ENCODE measurements around the gene ATP5PD.
"Not testable (repeated sequence)": the region's sequence is repeated elsewhere in the genome, so short reads cannot be mapped to it uniquely, and the experiment has no call there.

Gene ATP5PD

GRCh38 chr17:75077072-75077495 lies 30.3 kb upstream of the ATP5PD start:
- DNase-seq, result no peak

- DNase-seq, result peak; percentile 86 to 96
Observed at GRCh38 chr17:75075597-75076336, 29.0 kb upstream of the ATP5PD start.

GRCh38 chr17:75074532-75074931 lies 27.8 kb upstream of the ATP5PD start:
- DNase-seq, result peak in 1 of 2 donors; percentile 10

GRCh38 chr17:75073618-75074047 lies 26.9 kb upstream of the ATP5PD start:
- no peak for DNase-seq

- not testable (repeated sequence) for DNase-seq
Observed at GRCh38 chr17:75072909-75073308, 26.1 kb upstream of the ATP5PD start.

GRCh38 chr17:75071478-75072271 lies 24.9 kb upstream of the ATP5PD start:
- not testable (repeated sequence) for DNase-seq

- no peak for DNase-seq
Observed at GRCh38 chr17:75069783-75070182, 23.0 kb upstream of the ATP5PD start.

GRCh38 chr17:75068750-75069149 lies 22.0 kb upstream of the ATP5PD start:
- DNase-seq, result no peak

GRCh38 chr17:75067856-75068255 lies 21.1 kb upstream of the ATP5PD start:
- DNase-seq, result no peak

GRCh38 chr17:75065562-75066151 lies 18.9 kb upstream of the ATP5PD start:
- DNase-seq, result no peak

- no peak for DNase-seq
Observed at GRCh38 chr17:75064867-75065561, 18.2 kb upstream of the ATP5PD start.

- no peak for DNase-seq
Observed at GRCh38 chr17:75064460-75064859, 17.7 kb upstream of the ATP5PD start.

GRCh38 chr17:75064040-75064439 lies 17.3 kb upstream of the ATP5PD start:
- no peak for DNase-seq

GRCh38 chr17:75063626-75064025 lies 16.9 kb upstream of the ATP5PD start:
- DNase-seq, result no peak

- DNase-seq, result no peak
Observed at GRCh38 chr17:75063201-75063600, 16.4 kb upstream of the ATP5PD start.

- no peak for DNase-seq
Observed at GRCh38 chr17:75061618-75062017, 14.8 kb upstream of the ATP5PD start.

GRCh38 chr17:75061055-75061438 lies 14.3 kb upstream of the ATP5PD start:
- no peak for DNase-seq

GRCh38 chr17:75060434-75061054 lies 13.8 kb upstream of the ATP5PD start:
- DNase-seq, result no peak

- peak; percentile 58 to 61 for DNase-seq
Observed at GRCh38 chr17:75059369-75060345, 12.9 kb upstream of the ATP5PD start.

GRCh38 chr17:75051941-75052340 lies 5.2 kb upstream of the ATP5PD start:
- no peak for DNase-seq

- no peak for DNase-seq
Observed at GRCh38 chr17:75049706-75050105, 2.9 kb upstream of the ATP5PD start.

Data from inflammatory macrophage treated with lipopolysaccharide for 1 hour (primary cell).